IPS-11a (cell line): ENCODE measurements around the gene KIRREL3.

ENCODE experiments used
- H3K4me3 ChIP-seq: one replicate; pipeline ENCODE4 v1.5.1; 2013; ENCODE audit warnings: low read depth, low read length, control low read depth

The KIRREL3 gene

GRCh38 chr11:126687477-126687876 lies 313.1 kb downstream of the KIRREL3 start:
- no peak overlapping the region for H3K4me3 ChIP-seq

GRCh38 chr11:126686938-126687337 lies 313.6 kb downstream of the KIRREL3 start:
- no peak overlapping the region for H3K4me3 ChIP-seq

- H3K4me3 ChIP-seq: no peak overlapping the region
Measured at GRCh38 chr11:126683766-126684728, 316.5 kb downstream of the KIRREL3 start.

- H3K4me3 ChIP-seq: no peak overlapping the region
Measured at GRCh38 chr11:126682590-126682989, 318.0 kb downstream of the KIRREL3 start.

- H3K4me3 ChIP-seq: no peak overlapping the region
Measured at GRCh38 chr11:126680700-126681099, 319.9 kb downstream of the KIRREL3 start.

GRCh38 chr11:126680131-126680530 lies 320.4 kb downstream of the KIRREL3 start:
- no peak overlapping the region for H3K4me3 ChIP-seq

GRCh38 chr11:126679033-126679432 lies 321.5 kb downstream of the KIRREL3 start:
- H3K4me3 ChIP-seq: no peak overlapping the region

- no peak overlapping the region for H3K4me3 ChIP-seq
Measured at GRCh38 chr11:126676536-126676935, 324.0 kb downstream of the KIRREL3 start.

- no peak overlapping the region for H3K4me3 ChIP-seq
Measured at GRCh38 chr11:126673319-126673718, 327.3 kb downstream of the KIRREL3 start.

- H3K4me3 ChIP-seq: no peak overlapping the region
Measured at GRCh38 chr11:126669416-126669815, 331.2 kb downstream of the KIRREL3 start.

GRCh38 chr11:126664643-126665042 lies 335.9 kb downstream of the KIRREL3 start:
- no peak overlapping the region for H3K4me3 ChIP-seq

GRCh38 chr11:126663749-126664592 lies 336.6 kb downstream of the KIRREL3 start:
- no peak overlapping the region for H3K4me3 ChIP-seq

GRCh38 chr11:126662035-126662790 lies 338.4 kb downstream of the KIRREL3 start:
- H3K4me3 ChIP-seq: no peak overlapping the region

- no peak overlapping the region for H3K4me3 ChIP-seq
Measured at GRCh38 chr11:126660761-126661425, 339.7 kb downstream of the KIRREL3 start.

GRCh38 chr11:126660321-126660720 lies 340.2 kb downstream of the KIRREL3 start:
- H3K4me3 ChIP-seq: no peak overlapping the region

GRCh38 chr11:126658306-126659056 lies 342.1 kb downstream of the KIRREL3 start:
- no peak overlapping the region for H3K4me3 ChIP-seq

- no peak overlapping the region for H3K4me3 ChIP-seq
Measured at GRCh38 chr11:126655807-126656128, 344.8 kb downstream of the KIRREL3 start.

- no peak overlapping the region for H3K4me3 ChIP-seq
Measured at GRCh38 chr11:126654886-126655806, 345.4 kb downstream of the KIRREL3 start.

- no peak overlapping the region for H3K4me3 ChIP-seq
Measured at GRCh38 chr11:126653040-126653439, 347.5 kb downstream of the KIRREL3 start.
